ENCODE data around the gene TLCD2. TPM values are rescaled to one million over a fixed set of nuclear protein-coding genes. Genes with fewer than 3 reads are reported as not detected.

Gene TLCD2
- total and polyA plus RNA-seq, 2 of the 13 experiments (the other 11 are each of a cell fraction or from before 2014, with no cell fraction given) = 0.90 to 1.1 TPM

DNA sequence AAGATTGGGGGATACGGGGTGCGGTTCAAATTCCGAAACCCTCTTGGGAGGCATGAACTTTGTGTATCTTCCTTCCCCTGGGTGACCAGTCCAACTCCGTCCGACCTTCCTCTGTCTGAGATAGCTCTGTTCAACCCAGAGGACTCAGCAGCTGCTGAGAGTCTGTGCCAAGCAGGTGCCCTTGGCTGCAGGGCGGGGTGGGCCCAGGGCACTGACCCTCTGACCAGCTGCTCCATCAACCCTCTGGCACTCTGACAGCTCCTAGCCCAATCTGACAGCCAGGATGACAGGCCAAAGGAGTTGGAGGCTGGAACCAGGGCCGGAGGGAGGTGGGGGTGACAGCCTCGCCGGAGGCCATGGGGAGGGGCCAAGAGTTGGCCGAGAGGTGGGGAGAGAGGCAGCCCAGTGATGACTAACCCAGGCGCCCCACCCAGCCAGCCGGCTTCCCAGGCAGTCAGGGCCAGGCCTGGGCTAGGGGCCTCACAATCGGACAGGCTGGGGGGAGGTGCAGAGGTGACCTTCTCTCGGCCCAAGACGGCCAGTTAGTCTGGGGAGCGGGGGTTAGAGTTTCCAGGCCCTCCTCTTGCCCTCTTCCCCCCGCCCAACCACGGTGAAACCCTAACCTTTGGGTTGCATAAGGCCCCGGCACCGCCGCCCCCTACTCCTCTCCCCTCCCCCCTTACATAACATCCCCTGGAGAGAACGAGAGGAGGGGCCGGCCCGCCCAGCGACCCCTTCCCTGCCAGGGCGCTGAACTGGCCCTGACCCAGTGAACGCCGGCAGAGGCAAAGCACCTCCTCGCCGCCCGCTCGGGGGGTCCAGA lies 5.0 kb upstream of the TLCD2 start (continued):
- no peak for TF ChIP-seq JUND (CRISPR knock-in tag; IDR thresholded peaks at IDR 0.05)
- no peak for TF ChIP-seq ZNF333 (CRISPR knock-in tag; IDR thresholded peaks at IDR 0.05; ENCODE audit: borderline replicate concordance)
- TF ChIP-seq, protein P1, sequence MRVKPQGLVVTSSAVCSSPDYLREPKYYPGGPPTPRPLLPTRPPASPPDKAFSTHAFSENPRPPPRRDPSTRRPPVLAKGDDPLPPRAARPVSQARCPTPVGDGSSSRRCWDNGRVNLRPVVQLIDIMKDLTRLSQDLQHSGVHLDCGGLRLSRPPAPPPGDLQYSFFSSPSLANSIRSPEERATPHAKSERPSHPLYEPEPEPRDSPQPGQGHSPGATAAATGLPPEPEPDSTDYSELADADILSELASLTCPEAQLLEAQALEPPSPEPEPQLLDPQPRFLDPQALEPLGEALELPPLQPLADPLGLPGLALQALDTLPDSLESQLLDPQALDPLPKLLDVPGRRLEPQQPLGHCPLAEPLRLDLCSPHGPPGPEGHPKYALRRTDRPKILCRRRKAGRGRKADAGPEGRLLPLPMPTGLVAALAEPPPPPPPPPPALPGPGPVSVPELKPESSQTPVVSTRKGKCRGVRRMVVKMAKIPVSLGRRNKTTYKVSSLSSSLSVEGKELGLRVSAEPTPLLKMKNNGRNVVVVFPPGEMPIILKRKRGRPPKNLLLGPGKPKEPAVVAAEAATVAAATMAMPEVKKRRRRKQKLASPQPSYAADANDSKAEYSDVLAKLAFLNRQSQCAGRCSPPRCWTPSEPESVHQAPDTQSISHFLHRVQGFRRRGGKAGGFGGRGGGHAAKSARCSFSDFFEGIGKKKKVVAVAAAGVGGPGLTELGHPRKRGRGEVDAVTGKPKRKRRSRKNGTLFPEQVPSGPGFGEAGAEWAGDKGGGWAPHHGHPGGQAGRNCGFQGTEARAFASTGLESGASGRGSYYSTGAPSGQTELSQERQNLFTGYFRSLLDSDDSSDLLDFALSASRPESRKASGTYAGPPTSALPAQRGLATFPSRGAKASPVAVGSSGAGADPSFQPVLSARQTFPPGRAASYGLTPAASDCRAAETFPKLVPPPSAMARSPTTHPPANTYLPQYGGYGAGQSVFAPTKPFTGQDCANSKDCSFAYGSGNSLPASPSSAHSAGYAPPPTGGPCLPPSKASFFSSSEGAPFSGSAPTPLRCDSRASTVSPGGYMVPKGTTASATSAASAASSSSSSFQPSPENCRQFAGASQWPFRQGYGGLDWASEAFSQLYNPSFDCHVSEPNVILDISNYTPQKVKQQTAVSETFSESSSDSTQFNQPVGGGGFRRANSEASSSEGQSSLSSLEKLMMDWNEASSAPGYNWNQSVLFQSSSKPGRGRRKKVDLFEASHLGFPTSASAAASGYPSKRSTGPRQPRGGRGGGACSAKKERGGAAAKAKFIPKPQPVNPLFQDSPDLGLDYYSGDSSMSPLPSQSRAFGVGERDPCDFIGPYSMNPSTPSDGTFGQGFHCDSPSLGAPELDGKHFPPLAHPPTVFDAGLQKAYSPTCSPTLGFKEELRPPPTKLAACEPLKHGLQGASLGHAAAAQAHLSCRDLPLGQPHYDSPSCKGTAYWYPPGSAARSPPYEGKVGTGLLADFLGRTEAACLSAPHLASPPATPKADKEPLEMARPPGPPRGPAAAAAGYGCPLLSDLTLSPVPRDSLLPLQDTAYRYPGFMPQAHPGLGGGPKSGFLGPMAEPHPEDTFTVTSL (CRISPR knock-in tag; IDR thresholded peaks at IDR 0.05; ENCODE audit: borderline replicate concordance) = 0 out of 2 replicates have a peak, but pooled peaks have one; percentile 41
- TF ChIP-seq ARNTL (CRISPR knock-in tag; IDR thresholded peaks at IDR 0.05) = 0 out of 2 replicates have a peak, but pooled peaks have one; percentile 10
- no peak for TF ChIP-seq ZNF891 (CRISPR knock-in tag; IDR thresholded peaks at IDR 0.05)
- no peak for TF ChIP-seq ADNP (CRISPR knock-in tag; IDR thresholded peaks at IDR 0.05)
- TF ChIP-seq YEATS2 (CRISPR knock-in tag; IDR thresholded peaks at IDR 0.05; ENCODE audit: borderline replicate concordance) = peak; percentile 47; the same call in 1 of the 2 replicates
- no peak for TF ChIP-seq BCL6 (CRISPR knock-in tag; IDR thresholded peaks at IDR 0.05)
- TF ChIP-seq, protein P2, sequence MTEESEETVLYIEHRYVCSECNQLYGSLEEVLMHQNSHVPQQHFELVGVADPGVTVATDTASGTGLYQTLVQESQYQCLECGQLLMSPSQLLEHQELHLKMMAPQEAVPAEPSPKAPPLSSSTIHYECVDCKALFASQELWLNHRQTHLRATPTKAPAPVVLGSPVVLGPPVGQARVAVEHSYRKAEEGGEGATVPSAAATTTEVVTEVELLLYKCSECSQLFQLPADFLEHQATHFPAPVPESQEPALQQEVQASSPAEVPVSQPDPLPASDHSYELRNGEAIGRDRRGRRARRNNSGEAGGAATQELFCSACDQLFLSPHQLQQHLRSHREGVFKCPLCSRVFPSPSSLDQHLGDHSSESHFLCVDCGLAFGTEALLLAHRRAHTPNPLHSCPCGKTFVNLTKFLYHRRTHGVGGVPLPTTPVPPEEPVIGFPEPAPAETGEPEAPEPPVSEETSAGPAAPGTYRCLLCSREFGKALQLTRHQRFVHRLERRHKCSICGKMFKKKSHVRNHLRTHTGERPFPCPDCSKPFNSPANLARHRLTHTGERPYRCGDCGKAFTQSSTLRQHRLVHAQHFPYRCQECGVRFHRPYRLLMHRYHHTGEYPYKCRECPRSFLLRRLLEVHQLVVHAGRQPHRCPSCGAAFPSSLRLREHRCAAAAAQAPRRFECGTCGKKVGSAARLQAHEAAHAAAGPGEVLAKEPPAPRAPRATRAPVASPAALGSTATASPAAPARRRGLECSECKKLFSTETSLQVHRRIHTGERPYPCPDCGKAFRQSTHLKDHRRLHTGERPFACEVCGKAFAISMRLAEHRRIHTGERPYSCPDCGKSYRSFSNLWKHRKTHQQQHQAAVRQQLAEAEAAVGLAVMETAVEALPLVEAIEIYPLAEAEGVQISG (CRISPR knock-in tag; IDR thresholded peaks at IDR 0.05) = peak; percentile 39
- TF ChIP-seq, protein P3, sequence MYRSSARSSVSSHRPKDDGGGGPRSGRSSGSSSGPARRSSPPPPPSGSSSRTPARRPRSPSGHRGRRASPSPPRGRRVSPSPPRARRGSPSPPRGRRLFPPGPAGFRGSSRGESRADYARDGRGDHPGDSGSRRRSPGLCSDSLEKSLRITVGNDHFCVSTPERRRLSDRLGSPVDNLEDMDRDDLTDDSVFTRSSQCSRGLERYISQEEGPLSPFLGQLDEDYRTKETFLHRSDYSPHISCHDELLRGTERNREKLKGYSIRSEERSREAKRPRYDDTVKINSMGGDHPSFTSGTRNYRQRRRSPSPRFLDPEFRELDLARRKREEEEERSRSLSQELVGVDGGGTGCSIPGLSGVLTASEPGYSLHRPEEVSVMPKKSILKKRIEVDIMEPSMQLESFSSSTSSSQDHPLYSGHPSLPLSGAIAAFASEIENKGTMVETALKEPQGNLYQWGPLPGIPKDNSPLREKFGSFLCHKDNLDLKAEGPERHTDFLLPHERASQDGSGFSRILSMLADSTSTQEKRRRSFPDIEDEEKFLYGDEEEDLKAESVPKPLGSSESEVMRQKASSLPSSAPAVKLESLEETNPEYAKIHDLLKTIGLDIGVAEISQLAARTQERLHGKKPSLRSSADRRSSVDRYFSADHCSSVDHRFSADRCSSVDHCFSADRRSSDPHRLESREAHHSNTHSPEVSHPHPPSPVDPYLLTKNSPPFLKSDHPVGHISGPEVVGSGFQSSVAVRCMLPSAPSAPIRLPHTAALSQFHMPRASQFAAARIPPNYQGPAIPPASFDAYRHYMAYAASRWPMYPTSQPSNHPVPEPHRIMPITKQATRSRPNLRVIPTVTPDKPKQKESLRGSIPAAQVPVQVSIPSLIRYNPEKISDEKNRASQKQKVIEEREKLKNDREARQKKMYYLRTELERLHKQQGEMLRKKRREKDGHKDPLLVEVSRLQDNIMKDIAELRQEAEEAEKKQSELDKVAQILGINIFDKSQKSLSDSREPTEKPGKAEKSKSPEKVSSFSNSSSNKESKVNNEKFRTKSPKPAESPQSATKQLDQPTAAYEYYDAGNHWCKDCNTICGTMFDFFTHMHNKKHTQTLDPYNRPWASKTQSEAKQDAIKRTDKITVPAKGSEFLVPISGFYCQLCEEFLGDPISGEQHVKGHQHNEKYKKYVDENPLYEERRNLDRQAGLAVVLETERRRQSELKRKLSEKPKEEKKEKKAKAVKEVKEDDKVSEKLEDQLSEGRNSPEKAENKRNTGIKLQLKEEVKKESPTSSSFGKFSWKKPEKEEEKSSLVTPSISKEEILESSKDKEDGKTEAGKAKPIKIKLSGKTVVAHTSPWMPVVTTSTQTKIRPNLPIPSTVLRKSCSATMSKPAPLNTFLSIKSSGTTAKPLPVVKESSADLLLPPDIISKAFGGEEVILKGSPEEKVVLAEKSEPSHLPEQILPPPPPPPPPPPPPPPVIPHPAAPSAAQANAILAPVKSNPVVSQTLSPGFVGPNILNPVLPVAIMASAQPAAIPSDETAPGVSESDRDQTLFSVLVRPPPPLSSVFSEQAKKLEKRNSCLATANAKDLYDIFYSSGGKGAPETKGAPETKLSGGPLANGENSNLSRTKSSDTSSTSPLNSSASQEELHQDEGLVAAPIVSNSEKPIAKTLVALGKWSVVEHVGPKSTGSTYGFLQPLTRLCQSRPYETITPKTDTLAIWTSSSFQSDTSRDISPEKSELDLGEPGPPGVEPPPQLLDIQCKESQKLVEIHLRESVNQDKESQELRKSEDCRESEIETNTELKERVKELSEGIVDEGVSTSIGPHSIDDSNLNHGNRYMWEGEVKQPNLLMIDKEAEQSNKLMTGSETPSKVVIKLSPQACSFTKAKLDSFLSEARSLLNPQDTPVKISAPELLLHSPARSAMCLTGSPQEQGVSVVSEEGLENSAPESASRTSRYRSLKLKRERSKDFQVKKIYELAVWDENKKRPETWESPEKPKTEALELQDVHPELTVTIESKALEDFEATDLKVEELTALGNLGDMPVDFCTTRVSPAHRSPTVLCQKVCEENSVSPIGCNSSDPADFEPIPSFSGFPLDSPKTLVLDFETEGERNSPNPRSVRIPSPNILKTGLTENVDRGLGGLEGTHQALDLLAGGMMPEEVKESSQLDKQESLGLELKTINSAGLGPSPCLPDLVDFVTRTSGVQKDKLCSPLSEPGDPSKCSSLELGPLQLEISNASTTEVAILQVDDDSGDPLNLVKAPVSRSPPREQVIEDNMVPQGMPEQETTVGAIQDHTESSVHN (CRISPR knock-in tag; IDR thresholded peaks at IDR 0.05) = no peak
- TF ChIP-seq ZMYM4 (CRISPR knock-in tag; IDR thresholded peaks at IDR 0.05) = no peak
- 0 out of 2 replicates have a peak, but pooled peaks have one; percentile 3 for TF ChIP-seq AKAP8 (CRISPR knock-in tag; IDR thresholded peaks at IDR 0.05)

Data from HepG2 (cell line).